RWPE2 (cell line): ENCODE measurements around the gene CGN.

Experiments
- ATAC-seq: fragments of 200-7000 bp; cut with Tn5 transposase; 3 replicates; pipeline ENCODE4 v1.9.1; 2021; ENCODE audit warnings: low read depth
- DNase-seq: peaks from one replicate; pipeline ENCODE4 v3.0.0-alpha.2; 2020; ENCODE audit warnings: low spot score
- H3K27ac ChIP-seq: fragments of 450-650 bp; 2 replicates; pipeline ENCODE4 v1.5.1; 2017; ENCODE audit warnings: mild to moderate bottlenecking; ENCODE audit not compliant: poor library complexity, severe bottlenecking
- H3K27me3 ChIP-seq: fragments of 250-450 bp; sonication (Bioruptor Pico); 2 replicates; pipeline ENCODE4 v1.5.1; 2021; ENCODE audit warnings: mild to moderate bottlenecking, moderate library complexity; ENCODE audit not compliant: insufficient read depth, poor library complexity, severe bottlenecking
- H3K36me3 ChIP-seq: fragments of 250-450 bp; sonication (Bioruptor Pico); 2 replicates; pipeline ENCODE4 v1.5.1; 2020; ENCODE audit warnings: low read depth, mild to moderate bottlenecking, moderate library complexity
- H3K4me1 ChIP-seq: fragments of 250-450 bp; sonication (Bioruptor Pico); 2 replicates; pipeline ENCODE4 v1.5.1; 2021; ENCODE audit warnings: mild to moderate bottlenecking, moderate library complexity; ENCODE audit not compliant: insufficient read depth, poor library complexity, severe bottlenecking
- H3K4me3 ChIP-seq: fragments of 250-450 bp; sonication (Bioruptor Pico); 2 replicates; pipeline ENCODE4 v1.5.1; 2021; ENCODE audit warnings: mild to moderate bottlenecking, moderate library complexity; ENCODE audit not compliant: severe bottlenecking
- H3K9me3 ChIP-seq: fragments of 250-450 bp; sonication (Bioruptor Pico); 2 replicates; pipeline ENCODE4 v1.5.1; 2021; ENCODE audit warnings: mild to moderate bottlenecking, moderate library complexity; ENCODE audit not compliant: severe bottlenecking
- TF ChIP-seq, protein P1 (sequence below): fragments of 450-650 bp; IDR thresholded peaks from one replicate; pipeline ENCODE4 v1.5.1; 2017; ENCODE audit warnings: mild to moderate bottlenecking, moderate library complexity; ENCODE audit not compliant: poor library complexity, severe bottlenecking

Gene CGN

DNA sequence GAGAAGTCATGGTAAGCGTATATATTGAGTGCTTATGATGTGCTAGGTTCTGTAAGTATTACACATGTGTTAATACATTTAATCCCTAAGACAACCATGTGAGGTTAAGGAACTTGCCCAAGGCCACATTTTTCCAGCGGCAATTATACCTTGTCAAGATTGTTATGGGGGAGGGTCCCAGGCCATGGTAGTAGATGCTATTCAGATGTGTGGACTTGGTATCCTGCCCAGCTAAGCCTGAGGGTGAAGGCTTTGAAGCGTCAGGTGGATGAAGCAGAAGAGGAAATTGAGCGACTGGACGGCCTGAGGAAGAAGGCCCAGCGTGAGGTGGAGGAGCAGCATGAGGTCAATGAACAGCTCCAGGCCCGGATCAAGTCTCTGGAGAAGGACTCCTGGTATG lies 25.3 kb downstream of the CGN start:
- H3K27ac ChIP-seq = peak overlapping the region; percentile 99
- H3K36me3 ChIP-seq = peaks cover 41% of the 10 kb centered on the region

GRCh38 chr1:151537112-151537511 lies 25.9 kb downstream of the CGN start:
- Histone ChIP-seq H3K27me3 (no peaks in the 10 kb centered on the region), H3K4me1 (peaks cover 21% of the 10 kb centered on the region), H3K4me3 (no peak overlapping the region), H3K27ac (peak overlapping the region; percentile 99), H3K36me3 (peaks cover 42% of the 10 kb centered on the region), H3K9me3 (no peaks in the 10 kb centered on the region)
- ATAC-seq = peak; percentile 58
- peak; percentile 88 for DNase-seq
- TF ChIP-seq, protein P1, sequence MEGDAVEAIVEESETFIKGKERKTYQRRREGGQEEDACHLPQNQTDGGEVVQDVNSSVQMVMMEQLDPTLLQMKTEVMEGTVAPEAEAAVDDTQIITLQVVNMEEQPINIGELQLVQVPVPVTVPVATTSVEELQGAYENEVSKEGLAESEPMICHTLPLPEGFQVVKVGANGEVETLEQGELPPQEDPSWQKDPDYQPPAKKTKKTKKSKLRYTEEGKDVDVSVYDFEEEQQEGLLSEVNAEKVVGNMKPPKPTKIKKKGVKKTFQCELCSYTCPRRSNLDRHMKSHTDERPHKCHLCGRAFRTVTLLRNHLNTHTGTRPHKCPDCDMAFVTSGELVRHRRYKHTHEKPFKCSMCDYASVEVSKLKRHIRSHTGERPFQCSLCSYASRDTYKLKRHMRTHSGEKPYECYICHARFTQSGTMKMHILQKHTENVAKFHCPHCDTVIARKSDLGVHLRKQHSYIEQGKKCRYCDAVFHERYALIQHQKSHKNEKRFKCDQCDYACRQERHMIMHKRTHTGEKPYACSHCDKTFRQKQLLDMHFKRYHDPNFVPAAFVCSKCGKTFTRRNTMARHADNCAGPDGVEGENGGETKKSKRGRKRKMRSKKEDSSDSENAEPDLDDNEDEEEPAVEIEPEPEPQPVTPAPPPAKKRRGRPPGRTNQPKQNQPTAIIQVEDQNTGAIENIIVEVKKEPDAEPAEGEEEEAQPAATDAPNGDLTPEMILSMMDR = no peak

More for the DNA sequence above, 25.3 kb downstream of the CGN start:
- TF ChIP-seq, protein P1 = no peak
- no peak for ATAC-seq
- DNase-seq = no peak
- Histone ChIP-seq H3K27me3 (no peaks in the 10 kb centered on the region), H3K4me1 (peaks cover 20% of the 10 kb centered on the region), H3K9me3 (no peaks in the 10 kb centered on the region), H3K4me3 (no peak overlapping the region)

DNA sequence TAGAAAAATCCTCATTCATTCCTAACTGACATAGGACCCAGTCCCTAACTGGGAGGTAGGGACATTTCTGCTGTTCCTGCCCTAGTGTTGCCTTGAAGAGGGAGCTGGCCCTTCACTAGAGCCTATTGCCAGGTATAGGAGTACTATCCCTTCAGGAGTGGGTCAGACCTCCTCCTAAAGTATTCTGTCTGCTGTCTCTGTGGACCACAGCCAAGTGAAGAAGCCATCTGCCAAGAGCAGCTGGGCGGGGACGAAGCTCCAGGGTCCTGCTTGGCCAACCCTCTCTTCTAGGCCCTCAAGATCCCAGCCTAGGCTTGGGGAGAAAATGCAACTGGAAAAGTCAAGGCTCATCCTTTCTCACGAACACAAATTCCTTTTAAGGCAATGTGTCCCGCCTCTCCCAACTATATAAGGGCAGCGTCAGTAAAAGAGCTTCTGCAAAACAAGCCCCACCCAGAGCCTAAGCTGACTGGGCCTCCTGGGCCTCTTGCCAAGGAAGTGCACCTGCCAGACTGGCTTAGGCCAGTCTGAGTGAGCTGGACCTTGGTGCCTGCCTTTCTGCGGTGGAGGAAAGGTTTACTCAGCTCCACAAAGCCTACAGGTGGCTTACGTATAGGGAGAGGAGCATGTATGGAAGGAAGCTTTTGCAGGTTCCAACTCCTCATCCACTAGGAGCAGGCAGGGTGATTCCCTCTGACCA lies 28.3 kb downstream of the CGN start:
- no peaks in the 10 kb centered on the region for H3K9me3 ChIP-seq
- ATAC-seq (peak; percentile 74), DNase-seq (peak; percentile 99)
- TF ChIP-seq, protein P1 = no peak
- H3K4me3 ChIP-seq = peak overlapping the region; percentile 80
- peaks cover 51% of the 10 kb centered on the region for H3K36me3 ChIP-seq
- H3K27ac ChIP-seq = peak overlapping the region; percentile 99
- no peaks in the 10 kb centered on the region for H3K27me3 ChIP-seq
- peaks cover 33% of the 10 kb centered on the region for H3K4me1 ChIP-seq

GRCh38 chr1:151540021-151540981 lies 29.1 kb downstream of the CGN start, which contains the start of gene TUFT1:
TSS of gene TUFT1 (plus strand) at chr1:151540309. CDS start at chr1:151540367, 58 bp downstream.
- Histone ChIP-seq H3K4me3 (peak within 1 kb of the TSS; percentile 80), H3K36me3 (peaks cover 52% of the 10 kb centered on the region), H3K27me3 (no peaks in the 10 kb centered on the region), H3K27ac (peak within 1 kb of the TSS; percentile 99), H3K9me3 (no peaks in the 10 kb centered on the region), H3K4me1 (peaks cover 34% of the 10 kb centered on the region)
- TF ChIP-seq, protein P1 = no peak
- DNase-seq (peak; percentile 97), ATAC-seq (peak; percentile 56)
